ENCODE measurements around the gene FN3KRP. TPM values are rescaled to one million over a fixed set of nuclear protein-coding genes. Genes with fewer than 3 reads are reported as not detected.
A peak's percentile ranks its signal among the peaks of the same experiment; 100 is the strongest.

FN3KRP gene
- total and polyA plus RNA-seq, 2 of the 13 experiments (the other 11 are each of a cell fraction or from before 2014, with no cell fraction given), result 22.4 to 28.2 TPM

DNA sequence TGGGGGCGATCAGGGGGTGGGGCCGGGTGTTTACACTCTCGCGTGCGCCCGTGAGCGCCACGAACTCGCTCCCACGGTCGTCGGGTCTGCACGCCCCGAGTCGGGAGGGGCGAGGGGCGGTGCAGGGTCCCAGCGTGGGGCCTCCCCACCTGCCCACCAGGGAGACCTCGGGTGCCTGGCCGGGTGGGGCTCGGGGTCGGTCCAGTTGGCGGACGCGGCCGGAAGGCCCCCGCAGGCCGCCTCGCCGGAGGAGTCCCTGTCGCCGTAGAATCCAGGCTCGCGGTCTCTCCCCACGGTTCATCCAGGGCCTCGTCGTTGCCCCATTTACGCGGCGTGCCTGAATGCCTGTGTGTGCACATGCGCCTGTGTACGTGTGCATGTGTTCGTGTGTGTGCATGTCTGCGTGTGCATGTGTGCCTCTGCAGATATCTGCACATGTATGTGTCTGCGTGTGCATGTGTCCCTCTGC, 17.5 kb upstream of the FN3KRP start (continued):
- TF ChIP-seq, protein P1, sequence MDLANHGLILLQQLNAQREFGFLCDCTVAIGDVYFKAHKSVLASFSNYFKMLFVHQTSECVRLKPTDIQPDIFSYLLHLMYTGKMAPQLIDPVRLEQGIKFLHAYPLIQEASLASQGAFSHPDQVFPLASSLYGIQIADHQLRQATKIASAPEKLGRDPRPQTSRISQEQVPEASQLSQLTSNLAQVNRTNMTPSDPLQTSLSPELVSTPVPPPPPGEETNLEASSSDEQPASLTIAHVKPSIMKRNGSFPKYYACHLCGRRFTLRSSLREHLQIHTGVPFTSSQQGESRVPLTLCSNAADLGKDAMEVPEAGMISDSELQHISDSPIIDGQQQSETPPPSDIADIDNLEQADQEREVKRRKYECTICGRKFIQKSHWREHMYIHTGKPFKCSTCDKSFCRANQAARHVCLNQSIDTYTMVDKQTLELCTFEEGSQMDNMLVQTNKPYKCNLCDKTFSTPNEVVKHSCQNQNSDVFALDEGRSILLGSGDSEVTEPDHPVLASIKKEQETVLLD (CRISPR knock-in tag; IDR thresholded peaks at IDR 0.05; ENCODE audit: low read depth), result no peak; the same call in 1 of the 2 replicates
- TF ChIP-seq, protein P2, sequence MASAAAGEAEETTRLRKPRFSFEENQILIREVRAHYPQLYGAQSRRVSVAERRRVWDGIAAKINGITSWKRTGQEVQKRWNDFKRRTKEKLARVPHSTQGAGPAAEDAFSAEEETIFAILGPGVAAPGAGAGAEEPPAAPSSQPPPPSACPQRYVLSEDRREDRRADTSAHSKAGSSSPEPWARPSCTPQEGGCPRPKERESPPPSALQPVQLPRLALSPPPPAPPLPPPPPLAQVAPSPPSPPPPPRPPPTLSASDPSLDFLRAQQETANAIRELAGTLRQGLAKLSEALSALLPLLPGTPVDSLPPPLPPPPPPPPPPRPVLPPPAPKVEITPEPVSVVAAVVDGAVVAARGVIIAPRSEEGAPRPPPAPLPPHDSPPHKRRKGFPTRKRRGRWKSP (CRISPR knock-in tag; IDR thresholded peaks at IDR 0.05), result 0 out of 2 replicates have a peak, but pooled peaks have one; percentile 18
- TF ChIP-seq SETDB1 (CRISPR knock-in tag; IDR thresholded peaks at IDR 0.05; ENCODE audit: borderline replicate concordance), result no peak
- TF ChIP-seq ZNF251 (CRISPR knock-in tag; IDR thresholded peaks at IDR 0.05), result no peak
- TF ChIP-seq, protein P3, sequence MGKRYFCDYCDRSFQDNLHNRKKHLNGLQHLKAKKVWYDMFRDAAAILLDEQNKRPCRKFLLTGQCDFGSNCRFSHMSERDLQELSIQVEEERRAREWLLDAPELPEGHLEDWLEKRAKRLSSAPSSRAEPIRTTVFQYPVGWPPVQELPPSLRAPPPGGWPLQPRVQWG (CRISPR knock-in tag; IDR thresholded peaks at IDR 0.05; ENCODE audit: borderline replicate concordance, low read depth), result no peak
- no peak for TF ChIP-seq GATAD2A (CRISPR knock-in tag; IDR thresholded peaks at IDR 0.05)
- TF ChIP-seq, protein P4, sequence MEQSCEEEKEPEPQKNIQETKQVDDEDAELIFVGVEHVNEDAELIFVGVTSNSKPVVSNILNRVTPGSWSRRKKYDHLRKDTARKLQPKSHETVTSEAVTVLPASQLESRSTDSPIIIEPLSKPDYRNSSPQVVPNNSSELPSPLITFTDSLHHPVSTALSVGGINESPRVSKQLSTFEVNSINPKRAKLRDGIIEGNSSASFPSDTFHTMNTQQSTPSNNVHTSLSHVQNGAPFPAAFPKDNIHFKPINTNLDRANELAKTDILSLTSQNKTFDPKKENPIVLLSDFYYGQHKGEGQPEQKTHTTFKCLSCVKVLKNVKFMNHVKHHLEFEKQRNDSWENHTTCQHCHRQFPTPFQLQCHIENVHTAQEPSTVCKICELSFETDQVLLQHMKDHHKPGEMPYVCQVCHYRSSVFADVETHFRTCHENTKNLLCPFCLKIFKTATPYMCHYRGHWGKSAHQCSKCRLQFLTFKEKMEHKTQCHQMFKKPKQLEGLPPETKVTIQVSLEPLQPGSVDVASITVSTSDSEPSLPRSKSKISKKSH (CRISPR knock-in tag; IDR thresholded peaks at IDR 0.05; ENCODE audit: borderline replicate concordance), result peak; percentile 60
- TF ChIP-seq, protein P5, sequence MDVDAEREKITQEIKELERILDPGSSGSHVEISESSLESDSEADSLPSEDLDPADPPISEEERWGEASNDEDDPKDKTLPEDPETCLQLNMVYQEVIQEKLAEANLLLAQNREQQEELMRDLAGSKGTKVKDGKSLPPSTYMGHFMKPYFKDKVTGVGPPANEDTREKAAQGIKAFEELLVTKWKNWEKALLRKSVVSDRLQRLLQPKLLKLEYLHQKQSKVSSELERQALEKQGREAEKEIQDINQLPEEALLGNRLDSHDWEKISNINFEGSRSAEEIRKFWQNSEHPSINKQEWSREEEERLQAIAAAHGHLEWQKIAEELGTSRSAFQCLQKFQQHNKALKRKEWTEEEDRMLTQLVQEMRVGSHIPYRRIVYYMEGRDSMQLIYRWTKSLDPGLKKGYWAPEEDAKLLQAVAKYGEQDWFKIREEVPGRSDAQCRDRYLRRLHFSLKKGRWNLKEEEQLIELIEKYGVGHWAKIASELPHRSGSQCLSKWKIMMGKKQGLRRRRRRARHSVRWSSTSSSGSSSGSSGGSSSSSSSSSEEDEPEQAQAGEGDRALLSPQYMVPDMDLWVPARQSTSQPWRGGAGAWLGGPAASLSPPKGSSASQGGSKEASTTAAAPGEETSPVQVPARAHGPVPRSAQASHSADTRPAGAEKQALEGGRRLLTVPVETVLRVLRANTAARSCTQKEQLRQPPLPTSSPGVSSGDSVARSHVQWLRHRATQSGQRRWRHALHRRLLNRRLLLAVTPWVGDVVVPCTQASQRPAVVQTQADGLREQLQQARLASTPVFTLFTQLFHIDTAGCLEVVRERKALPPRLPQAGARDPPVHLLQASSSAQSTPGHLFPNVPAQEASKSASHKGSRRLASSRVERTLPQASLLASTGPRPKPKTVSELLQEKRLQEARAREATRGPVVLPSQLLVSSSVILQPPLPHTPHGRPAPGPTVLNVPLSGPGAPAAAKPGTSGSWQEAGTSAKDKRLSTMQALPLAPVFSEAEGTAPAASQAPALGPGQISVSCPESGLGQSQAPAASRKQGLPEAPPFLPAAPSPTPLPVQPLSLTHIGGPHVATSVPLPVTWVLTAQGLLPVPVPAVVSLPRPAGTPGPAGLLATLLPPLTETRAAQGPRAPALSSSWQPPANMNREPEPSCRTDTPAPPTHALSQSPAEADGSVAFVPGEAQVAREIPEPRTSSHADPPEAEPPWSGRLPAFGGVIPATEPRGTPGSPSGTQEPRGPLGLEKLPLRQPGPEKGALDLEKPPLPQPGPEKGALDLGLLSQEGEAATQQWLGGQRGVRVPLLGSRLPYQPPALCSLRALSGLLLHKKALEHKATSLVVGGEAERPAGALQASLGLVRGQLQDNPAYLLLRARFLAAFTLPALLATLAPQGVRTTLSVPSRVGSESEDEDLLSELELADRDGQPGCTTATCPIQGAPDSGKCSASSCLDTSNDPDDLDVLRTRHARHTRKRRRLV (CRISPR knock-in tag; IDR thresholded peaks at IDR 0.05), result no peak
- no peak for TF ChIP-seq ZFP36L2 (CRISPR knock-in tag; IDR thresholded peaks at IDR 0.05)
- TF ChIP-seq, protein P6, sequence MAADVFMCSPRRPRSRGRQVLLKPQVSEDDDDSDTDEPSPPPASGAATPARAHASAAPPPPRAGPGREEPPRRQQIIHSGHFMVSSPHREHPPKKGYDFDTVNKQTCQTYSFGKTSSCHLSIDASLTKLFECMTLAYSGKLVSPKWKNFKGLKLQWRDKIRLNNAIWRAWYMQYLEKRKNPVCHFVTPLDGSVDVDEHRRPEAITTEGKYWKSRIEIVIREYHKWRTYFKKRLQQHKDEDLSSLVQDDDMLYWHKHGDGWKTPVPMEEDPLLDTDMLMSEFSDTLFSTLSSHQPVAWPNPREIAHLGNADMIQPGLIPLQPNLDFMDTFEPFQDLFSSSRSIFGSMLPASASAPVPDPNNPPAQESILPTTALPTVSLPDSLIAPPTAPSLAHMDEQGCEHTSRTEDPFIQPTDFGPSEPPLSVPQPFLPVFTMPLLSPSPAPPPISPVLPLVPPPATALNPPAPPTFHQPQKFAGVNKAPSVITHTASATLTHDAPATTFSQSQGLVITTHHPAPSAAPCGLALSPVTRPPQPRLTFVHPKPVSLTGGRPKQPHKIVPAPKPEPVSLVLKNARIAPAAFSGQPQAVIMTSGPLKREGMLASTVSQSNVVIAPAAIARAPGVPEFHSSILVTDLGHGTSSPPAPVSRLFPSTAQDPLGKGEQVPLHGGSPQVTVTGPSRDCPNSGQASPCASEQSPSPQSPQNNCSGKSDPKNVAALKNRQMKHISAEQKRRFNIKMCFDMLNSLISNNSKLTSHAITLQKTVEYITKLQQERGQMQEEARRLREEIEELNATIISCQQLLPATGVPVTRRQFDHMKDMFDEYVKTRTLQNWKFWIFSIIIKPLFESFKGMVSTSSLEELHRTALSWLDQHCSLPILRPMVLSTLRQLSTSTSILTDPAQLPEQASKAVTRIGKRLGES (CRISPR knock-in tag; IDR thresholded peaks at IDR 0.05; ENCODE audit: borderline replicate concordance), result no peak
- no peak for TF ChIP-seq ZNF577 (CRISPR knock-in tag; IDR thresholded peaks at IDR 0.05; ENCODE audit: borderline replicate concordance, low read depth)
- peak; percentile 32; the same call in 1 of the 2 replicates for TF ChIP-seq TAF1 (CRISPR knock-in tag; IDR thresholded peaks at IDR 0.05)
- no peak for TF ChIP-seq PAF1 (CRISPR knock-in tag; IDR thresholded peaks at IDR 0.05)
- TF ChIP-seq SAFB2 (CRISPR knock-in tag; IDR thresholded peaks at IDR 0.05; ENCODE audit: borderline replicate concordance, low read depth), result no peak; the same call in 1 of the 2 replicates
- TF ChIP-seq ZNF263 (CRISPR knock-in tag; IDR thresholded peaks at IDR 0.05), result no peak
- TF ChIP-seq ZC3H13 (CRISPR knock-in tag; IDR thresholded peaks at IDR 0.05), result no peak
- TF ChIP-seq TCF12 (IDR thresholded peaks at IDR 0.05), result no peak
- no peak for TF ChIP-seq TCF12 (CRISPR knock-in tag; IDR thresholded peaks at IDR 0.05)
